ENCODE data around the gene LSM14A. TPM values are rescaled to one million over a fixed set of nuclear protein-coding genes. Genes with fewer than 3 reads are reported as not detected.

Gene LSM14A
- total RNA-seq, 5 donors from 2014 or later (not counting 1 experiment from before 2014, with no cell fraction given) = 135 to 180 (median 159) TPM

- Histone ChIP-seq H3K4me3 (ENCODE audit: control insufficient read depth in 1 of 2, extremely low read depth in 1 of 2, low read length in 1 of 2) (no peak overlapping the region), H3K4me1 (ENCODE audit: control insufficient read depth in 1 of 2, extremely low read depth in 1 of 2, insufficient read depth in 2 of 2, low read length in 2 of 2) (peaks cover 0 to 16% of the 10 kb centered on the region in 2 experiments), H3K27me3 (replicated peaks in 1 of 2; ENCODE audit: control insufficient read depth in 2 of 2, extremely low read depth in 1 of 2, insufficient read depth in 2 of 2, low read length in 1 of 2) (no peaks in the 10 kb centered on the region), H3K36me3 (ENCODE audit: control insufficient read depth in 2 of 2, extremely low read depth in 1 of 2, insufficient read depth in 1 of 2, low read length in 1 of 2) (peaks cover 2 to 91% of the 10 kb centered on the region in 2 donors), H3K9me3 (no peaks in the 10 kb centered on the region), H3K27ac (ENCODE audit: low read length) (no peak overlapping the region)
- DNase-seq (no peak), ATAC-seq (replicated peaks in 1 of 4) (peak in 3 of 4 experiments; percentile 34 to 56 (median 51))
- no CpG with 5 or more reads among the region's 2 CpGs for WGBS (ENCODE audit: insufficient coverage)
- ChIA-PET CTCF (interaction anchor here in 1 of 2 donors (0.5 to 1.0 kb wide), 2 partner anchors 9 to 15 kb away, joined by 3 to 7 read pairs; no protein-coding TSS in a partner anchor), POLR2A (no interaction called here)
- H3K4me1 Mint-ChIP-seq = peaks cover 39 to 44% (median 41%) of the 10 kb centered on the region in 3 donors
- peak overlapping the region in 1 of 3 donors; percentile 14 for H3K4me3 Mint-ChIP-seq
- no peaks in the 10 kb centered on the region for H3K9me3 Mint-ChIP-seq
- H3K27ac Mint-ChIP-seq = peak overlapping the region; percentile 83
- no peaks in the 10 kb centered on the region for H3K27me3 Mint-ChIP-seq
- H3K36me3 Mint-ChIP-seq = peaks cover 68% of the 10 kb centered on the region
Measured at GRCh38 chr19:34224996-34225658, 52.8 kb downstream of the LSM14A start.

GRCh38 chr19:34225659-34226015 lies 53.3 kb downstream of the LSM14A start:
- Histone ChIP-seq H3K27ac (ENCODE audit: low read length) (no peak overlapping the region), H3K4me1 (ENCODE audit: control insufficient read depth in 1 of 2, extremely low read depth in 1 of 2, insufficient read depth in 2 of 2, low read length in 2 of 2) (peaks cover 0 to 16% of the 10 kb centered on the region in 2 experiments), H3K4me3 (ENCODE audit: control insufficient read depth in 1 of 2, extremely low read depth in 1 of 2, low read length in 1 of 2) (no peak overlapping the region), H3K36me3 (ENCODE audit: control insufficient read depth in 2 of 2, extremely low read depth in 1 of 2, insufficient read depth in 1 of 2, low read length in 1 of 2) (peaks cover 2 to 91% of the 10 kb centered on the region in 2 donors), H3K27me3 (replicated peaks in 1 of 2; ENCODE audit: control insufficient read depth in 2 of 2, extremely low read depth in 1 of 2, insufficient read depth in 2 of 2, low read length in 1 of 2) (no peaks in the 10 kb centered on the region), H3K9me3 (no peaks in the 10 kb centered on the region)
- DNase-seq = no peak
- Mint-ChIP-seq H3K36me3 (peaks cover 66% of the 10 kb centered on the region), H3K9me3 (no peaks in the 10 kb centered on the region), H3K27ac (peak overlapping the region; percentile 83), H3K4me1 (peaks cover 34 to 40% (median 37%) of the 10 kb centered on the region in 3 donors), H3K27me3 (no peaks in the 10 kb centered on the region), H3K4me3 (peak overlapping the region in 1 of 3 donors; percentile 14)
- ATAC-seq (replicated peaks in 1 of 4) = no peak
- CTCF ChIA-PET = interaction anchor here in 1 of 2 donors (0.7 to 1.2 kb wide), 4 partner anchors 16 to 150 kb away, joined by 3 to 8 read pairs (median 3); no protein-coding TSS in a partner anchor
- POLR2A ChIA-PET = interaction anchor here (0.5 to 0.8 kb wide), 2 partner anchors 201 to 801 kb away, joined by 3 to 10 read pairs; no protein-coding TSS in a partner anchor

GRCh38 chr19:34226036-34226435 lies 53.7 kb downstream of the LSM14A start:
- Histone ChIP-seq H3K4me1 (ENCODE audit: control insufficient read depth in 1 of 2, extremely low read depth in 1 of 2, insufficient read depth in 2 of 2, low read length in 2 of 2) (peaks cover 0 to 16% of the 10 kb centered on the region in 2 experiments), H3K27me3 (replicated peaks in 1 of 2; ENCODE audit: control insufficient read depth in 2 of 2, extremely low read depth in 1 of 2, insufficient read depth in 2 of 2, low read length in 1 of 2) (no peaks in the 10 kb centered on the region), H3K36me3 (ENCODE audit: control insufficient read depth in 2 of 2, extremely low read depth in 1 of 2, insufficient read depth in 1 of 2, low read length in 1 of 2) (peaks cover 2 to 90% of the 10 kb centered on the region in 2 donors), H3K27ac (ENCODE audit: low read length) (no peak overlapping the region), H3K4me3 (ENCODE audit: control insufficient read depth in 1 of 2, extremely low read depth in 1 of 2, low read length in 1 of 2) (no peak overlapping the region), H3K9me3 (no peaks in the 10 kb centered on the region)
- ChIA-PET CTCF (interaction anchor here (0.6 to 1.2 kb wide), 6 partner anchors 11 to 150 kb away, joined by 3 to 8 read pairs (median 4); no protein-coding TSS in a partner anchor), POLR2A (interaction anchor here (0.5 to 0.8 kb wide), 4 partner anchors 16 to 802 kb away, joined by 3 to 10 read pairs (median 4); no protein-coding TSS in a partner anchor)
- H3K36me3 Mint-ChIP-seq = peaks cover 63% of the 10 kb centered on the region
- no peak overlapping the region for H3K4me3 Mint-ChIP-seq
- H3K27ac Mint-ChIP-seq = peak overlapping the region; percentile 83
- H3K9me3 Mint-ChIP-seq = no peaks in the 10 kb centered on the region
- no peak for DNase-seq
- no peaks in the 10 kb centered on the region for H3K27me3 Mint-ChIP-seq
- no CpG with 5 or more reads among the region's 2 CpGs for WGBS (ENCODE audit: insufficient coverage)
- H3K4me1 Mint-ChIP-seq = peaks cover 32 to 38% (median 33%) of the 10 kb centered on the region in 3 donors
- ATAC-seq (replicated peaks in 1 of 4) = peak in 2 of 4 experiments; percentile 23 to 43

GRCh38 chr19:34228347-34228746 lies 56.0 kb downstream of the LSM14A start:
- H3K27me3 Mint-ChIP-seq = no peaks in the 10 kb centered on the region
- Histone ChIP-seq H3K4me3 (ENCODE audit: control insufficient read depth in 1 of 2, extremely low read depth in 1 of 2, low read length in 1 of 2) (no peak overlapping the region), H3K27ac (ENCODE audit: low read length) (no peak overlapping the region), H3K27me3 (replicated peaks in 1 of 2; ENCODE audit: control insufficient read depth in 2 of 2, extremely low read depth in 1 of 2, insufficient read depth in 2 of 2, low read length in 1 of 2) (no peaks in the 10 kb centered on the region), H3K36me3 (ENCODE audit: control insufficient read depth in 2 of 2, extremely low read depth in 1 of 2, insufficient read depth in 1 of 2, low read length in 1 of 2) (peaks cover 0 to 67% of the 10 kb centered on the region in 2 donors), H3K9me3 (no peaks in the 10 kb centered on the region), H3K4me1 (ENCODE audit: control insufficient read depth in 1 of 2, extremely low read depth in 1 of 2, insufficient read depth in 2 of 2, low read length in 2 of 2) (peaks cover 0 to 26% of the 10 kb centered on the region in 2 experiments)
- CTCF ChIA-PET = no interaction called here
- DNase-seq (no peak), ATAC-seq (replicated peaks in 1 of 4) (no peak)
- H3K27ac Mint-ChIP-seq = no peak overlapping the region
- POLR2A ChIA-PET = no interaction called here
- no peak overlapping the region for H3K4me3 Mint-ChIP-seq
- no peaks in the 10 kb centered on the region for H3K9me3 Mint-ChIP-seq
- no CpG with 5 or more reads among the region's 1 CpG for WGBS (ENCODE audit: insufficient coverage)
- peaks cover 44% of the 10 kb centered on the region for H3K36me3 Mint-ChIP-seq
- peaks cover 36 to 50% (median 47%) of the 10 kb centered on the region in 3 donors for H3K4me1 Mint-ChIP-seq

- H3K27ac ChIP-seq (ENCODE audit: low read length) = no peak overlapping the region
- peaks cover 41% of the 10 kb centered on the region for H3K36me3 Mint-ChIP-seq
- WGBS (ENCODE audit: insufficient coverage) = no CpG with 5 or more reads among the region's 3 CpGs
- H3K4me3 ChIP-seq (ENCODE audit: control insufficient read depth in 1 of 2, extremely low read depth in 1 of 2, low read length in 1 of 2) = no peak overlapping the region
- H3K4me1 ChIP-seq (ENCODE audit: control insufficient read depth in 1 of 2, extremely low read depth in 1 of 2, insufficient read depth in 2 of 2, low read length in 2 of 2) = peaks cover 0 to 26% of the 10 kb centered on the region in 2 experiments
- H3K9me3 ChIP-seq = no peaks in the 10 kb centered on the region
- H3K9me3 Mint-ChIP-seq = no peaks in the 10 kb centered on the region
- no peak overlapping the region for H3K4me3 Mint-ChIP-seq
- DNase-seq = no peak
- no peaks in the 10 kb centered on the region for H3K27me3 ChIP-seq (replicated peaks in 1 of 2; ENCODE audit: control insufficient read depth in 2 of 2, extremely low read depth in 1 of 2, insufficient read depth in 2 of 2, low read length in 1 of 2)
- peaks cover 33 to 48% (median 45%) of the 10 kb centered on the region in 3 donors for H3K4me1 Mint-ChIP-seq
- ATAC-seq (replicated peaks in 1 of 4) = no peak
- ChIA-PET POLR2A (no interaction called here), CTCF (no interaction called here)
- peak overlapping the region in 1 of 2 donors; percentile 28 for H3K27ac Mint-ChIP-seq
- peaks cover 0 to 63% of the 10 kb centered on the region in 2 donors for H3K36me3 ChIP-seq (ENCODE audit: control insufficient read depth in 2 of 2, extremely low read depth in 1 of 2, insufficient read depth in 1 of 2, low read length in 1 of 2)
- no peaks in the 10 kb centered on the region for H3K27me3 Mint-ChIP-seq
Measured at GRCh38 chr19:34228762-34229161, 56.5 kb downstream of the LSM14A start.

- ChIA-PET POLR2A (no interaction called here), CTCF (no interaction called here)
- peaks cover 0 to 20% of the 10 kb centered on the region in 2 experiments for H3K4me1 ChIP-seq (ENCODE audit: control insufficient read depth in 1 of 2, extremely low read depth in 1 of 2, insufficient read depth in 2 of 2, low read length in 2 of 2)
- H3K27me3 Mint-ChIP-seq = no peaks in the 10 kb centered on the region
- 100% methylated on average over 1 of the region's 4 CpGs for WGBS (ENCODE audit: insufficient coverage)
- no peak for ATAC-seq (replicated peaks in 1 of 4)
- H3K4me1 Mint-ChIP-seq = peaks cover 28 to 44% (median 39%) of the 10 kb centered on the region in 3 donors
- peaks cover 35% of the 10 kb centered on the region for H3K36me3 Mint-ChIP-seq
- no peaks in the 10 kb centered on the region for H3K9me3 ChIP-seq
- no peaks in the 10 kb centered on the region for H3K27me3 ChIP-seq (replicated peaks in 1 of 2; ENCODE audit: control insufficient read depth in 2 of 2, extremely low read depth in 1 of 2, insufficient read depth in 2 of 2, low read length in 1 of 2)
- peaks cover 0 to 55% of the 10 kb centered on the region in 2 donors for H3K36me3 ChIP-seq (ENCODE audit: control insufficient read depth in 2 of 2, extremely low read depth in 1 of 2, insufficient read depth in 1 of 2, low read length in 1 of 2)
- H3K27ac Mint-ChIP-seq = no peak overlapping the region
- DNase-seq = no peak
- no peak overlapping the region for H3K4me3 Mint-ChIP-seq
- no peaks in the 10 kb centered on the region for H3K9me3 Mint-ChIP-seq
- no peak overlapping the region for H3K4me3 ChIP-seq (ENCODE audit: control insufficient read depth in 1 of 2, extremely low read depth in 1 of 2, low read length in 1 of 2)
- H3K27ac ChIP-seq (ENCODE audit: low read length) = no peak overlapping the region
Measured at GRCh38 chr19:34229721-34230120, 57.4 kb downstream of the LSM14A start.
